IPS-20b (cell line): ENCODE results near the gene SLAIN2.
"Not testable (repeated sequence)": the region's sequence is repeated elsewhere in the genome, so short reads cannot be mapped to it uniquely, and the experiment has no call there.

Source experiments
- H3K27ac ChIP-seq: one replicate; pipeline ENCODE4 v1.5.1; 2013; ENCODE audit warnings: low read length
- H3K27me3 ChIP-seq: 2 replicates; pipeline ENCODE4 v1.6.1; 2013; ENCODE audit warnings: mild to moderate bottlenecking, low read length, inconsistent platforms; ENCODE audit not compliant: insufficient read depth
- H3K36me3 ChIP-seq: 2 replicates; pipeline ENCODE4 v1.6.1; 2013; ENCODE audit warnings: low read depth, mild to moderate bottlenecking, inconsistent platforms, low read length, moderate library complexity; ENCODE audit not compliant: insufficient read depth
- H3K4me1 ChIP-seq: 2 replicates; pipeline ENCODE4 v1.6.1; 2013; ENCODE audit warnings: mild to moderate bottlenecking, control low read depth, inconsistent platforms, low read length, moderate library complexity; ENCODE audit not compliant: insufficient read depth
- H3K4me3 ChIP-seq: 2 replicates; pipeline ENCODE4 v1.5.1; 2013; ENCODE audit warnings: mild to moderate bottlenecking, low read length, inconsistent platforms
- H3K9ac ChIP-seq: 2 replicates; pipeline ENCODE4 v1.6.1; 2013; ENCODE audit warnings: low read depth, mild to moderate bottlenecking, inconsistent platforms, low read length, moderate library complexity
- H3K9me3 ChIP-seq: 2 replicates; pipeline ENCODE4 v1.6.1; 2013; ENCODE audit warnings: mild to moderate bottlenecking, low read depth, low read length, inconsistent platforms; ENCODE audit not compliant: insufficient read depth

The SLAIN2 gene

GRCh38 chr4:48450740-48451139 is 109.4 kb downstream of the SLAIN2 start:
- Histone ChIP-seq H3K27ac (no peak overlapping the region), H3K36me3 (no peaks in the 10 kb centered on the region), H3K9me3 (no peaks in the 10 kb centered on the region), H3K9ac (no peak overlapping the region), H3K4me1 (no peaks in the 10 kb centered on the region), H3K4me3 (no peak overlapping the region), H3K27me3 (no peaks in the 10 kb centered on the region)

- not testable (repeated sequence) for H3K27me3 ChIP-seq, H3K9ac ChIP-seq, H3K9me3 ChIP-seq, H3K4me3 ChIP-seq, H3K4me1 ChIP-seq, H3K27ac ChIP-seq, H3K36me3 ChIP-seq
These were observed 110.3 kb downstream of the SLAIN2 start for GRCh38 chr4:48451656-48452055.

- Histone ChIP-seq H3K27me3 (no peaks in the 10 kb centered on the region), H3K4me1 (no peaks in the 10 kb centered on the region), H3K9me3 (no peaks in the 10 kb centered on the region), H3K27ac (no peak overlapping the region), H3K9ac (no peak overlapping the region), H3K4me3 (no peak overlapping the region), H3K36me3 (no peaks in the 10 kb centered on the region)
These were observed 113.3 kb downstream of the SLAIN2 start for GRCh38 chr4:48454591-48454990.

- Histone ChIP-seq H3K9ac (no peak overlapping the region), H3K27ac (no peak overlapping the region), H3K4me1 (no peaks in the 10 kb centered on the region), H3K4me3 (no peak overlapping the region), H3K27me3 (no peaks in the 10 kb centered on the region), H3K9me3 (no peaks in the 10 kb centered on the region), H3K36me3 (no peaks in the 10 kb centered on the region)
These were observed 119.7 kb downstream of the SLAIN2 start for GRCh38 chr4:48461000-48461399.

GRCh38 chr4:48462363-48462762 is 121.0 kb downstream of the SLAIN2 start:
- Histone ChIP-seq H3K27me3 (no peaks in the 10 kb centered on the region), H3K27ac (no peak overlapping the region), H3K4me3 (no peak overlapping the region)

GRCh38 chr4:48467442-48467841 is 126.1 kb downstream of the SLAIN2 start:
- Histone ChIP-seq H3K4me3 (no peak overlapping the region), H3K9ac (no peak overlapping the region), H3K27ac (no peak overlapping the region), H3K4me1 (no peaks in the 10 kb centered on the region), H3K36me3 (no peaks in the 10 kb centered on the region), H3K27me3 (no peaks in the 10 kb centered on the region), H3K9me3 (no peaks in the 10 kb centered on the region)

More at GRCh38 chr4:48462363-48462762, 121.0 kb downstream of the SLAIN2 start:
- Histone ChIP-seq H3K36me3 (no peaks in the 10 kb centered on the region), H3K9ac (no peak overlapping the region), H3K9me3 (no peaks in the 10 kb centered on the region), H3K4me1 (no peaks in the 10 kb centered on the region)

GRCh38 chr4:48467891-48468290 is 126.6 kb downstream of the SLAIN2 start:
- Histone ChIP-seq H3K9ac (no peak overlapping the region), H3K27ac (no peak overlapping the region), H3K4me3 (no peak overlapping the region), H3K9me3 (no peaks in the 10 kb centered on the region), H3K4me1 (no peaks in the 10 kb centered on the region), H3K36me3 (no peaks in the 10 kb centered on the region), H3K27me3 (no peaks in the 10 kb centered on the region)

GRCh38 chr4:48470137-48470536 is 128.8 kb downstream of the SLAIN2 start:
- no peak overlapping the region for H3K9ac ChIP-seq
- no peaks in the 10 kb centered on the region; the same call in 1 of the 2 replicates for H3K9me3 ChIP-seq
- no peaks in the 10 kb centered on the region for H3K27me3 ChIP-seq
- no peak overlapping the region for H3K27ac ChIP-seq
- no peaks in the 10 kb centered on the region for H3K36me3 ChIP-seq
- no peak overlapping the region for H3K4me3 ChIP-seq
- H3K4me1 ChIP-seq, result no peaks in the 10 kb centered on the region

- Histone ChIP-seq H3K36me3 (no peaks in the 10 kb centered on the region), H3K4me1 (no peaks in the 10 kb centered on the region), H3K4me3 (no peak overlapping the region), H3K9me3 (no peaks in the 10 kb centered on the region; the same call in 1 of the 2 replicates), H3K9ac (no peak overlapping the region), H3K27ac (no peak overlapping the region), H3K27me3 (no peaks in the 10 kb centered on the region)
These were observed 129.2 kb downstream of the SLAIN2 start for GRCh38 chr4:48470570-48470969.

GRCh38 chr4:48472794-48473193 is 131.5 kb downstream of the SLAIN2 start:
- no peaks in the 10 kb centered on the region; the same call in 1 of the 2 replicates for H3K9me3 ChIP-seq
- no peaks in the 10 kb centered on the region for H3K4me1 ChIP-seq
- no peaks in the 10 kb centered on the region for H3K36me3 ChIP-seq
- no peaks in the 10 kb centered on the region for H3K27me3 ChIP-seq
- H3K27ac ChIP-seq, result no peak overlapping the region
- no peak overlapping the region for H3K4me3 ChIP-seq
- H3K9ac ChIP-seq, result no peak overlapping the region

GRCh38 chr4:48475770-48476169 is 134.4 kb downstream of the SLAIN2 start:
- Histone ChIP-seq H3K36me3 (no peaks in the 10 kb centered on the region), H3K4me3 (no peak overlapping the region), H3K27me3 (peaks cover 3% of the 10 kb centered on the region; the same call in 1 of the 2 replicates), H3K4me1 (no peaks in the 10 kb centered on the region), H3K9me3 (no peaks in the 10 kb centered on the region; the same call in 1 of the 2 replicates), H3K27ac (no peak overlapping the region), H3K9ac (no peak overlapping the region)
